GM18519 (cell line): ENCODE data around the gene LRRC8D.

ENCODE experiments used
- ATAC-seq: cut with Tn5 transposase; IDR thresholded peaks from one replicate; pipeline ENCODE4 v1.9.1; 2021; ENCODE audit warnings: mild to moderate bottlenecking, moderate library complexity; ENCODE audit not compliant: unreplicated experiment, low FRiP score

Gene LRRC8D

DNA sequence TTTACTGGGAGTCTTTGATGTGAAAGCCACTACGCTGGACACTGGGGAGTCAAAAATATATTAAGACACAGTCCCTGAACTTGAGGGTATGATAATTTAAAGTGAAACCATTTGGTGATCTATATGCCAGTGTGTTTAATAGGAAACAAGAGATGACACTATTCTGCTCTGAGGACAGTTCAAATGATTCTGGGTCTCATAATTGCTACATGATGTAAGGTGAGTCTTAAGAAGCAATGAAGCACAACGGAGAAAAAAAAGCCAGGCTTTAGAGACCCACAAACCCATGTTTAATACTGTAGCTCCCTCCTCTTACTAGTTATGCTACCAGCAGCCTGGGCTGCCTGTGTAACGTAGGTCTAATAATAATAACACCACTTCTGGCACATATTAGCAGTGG, 14.2 kb upstream of the LRRC8D start:
- no peak for ATAC-seq

DNA sequence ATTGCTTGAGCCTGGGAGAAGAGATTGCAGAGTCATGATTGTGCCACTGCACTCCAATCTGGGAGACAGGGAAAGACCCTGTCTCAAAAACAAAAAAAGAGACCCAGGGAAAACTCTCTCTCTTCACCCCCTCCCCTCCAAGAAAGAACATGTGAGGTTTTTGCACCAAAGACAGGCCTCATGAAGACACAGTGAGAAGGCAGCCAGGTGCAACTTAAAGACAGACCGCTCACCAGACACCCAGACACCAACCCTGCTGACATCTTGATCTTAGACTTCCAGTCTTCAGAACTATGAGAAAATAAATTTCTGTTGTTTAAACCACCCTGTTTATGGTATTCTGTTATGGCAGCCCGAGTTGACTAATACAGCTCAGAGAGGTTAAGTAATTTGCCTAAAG, 13.3 kb upstream of the LRRC8D start:
- no peak for ATAC-seq

DNA sequence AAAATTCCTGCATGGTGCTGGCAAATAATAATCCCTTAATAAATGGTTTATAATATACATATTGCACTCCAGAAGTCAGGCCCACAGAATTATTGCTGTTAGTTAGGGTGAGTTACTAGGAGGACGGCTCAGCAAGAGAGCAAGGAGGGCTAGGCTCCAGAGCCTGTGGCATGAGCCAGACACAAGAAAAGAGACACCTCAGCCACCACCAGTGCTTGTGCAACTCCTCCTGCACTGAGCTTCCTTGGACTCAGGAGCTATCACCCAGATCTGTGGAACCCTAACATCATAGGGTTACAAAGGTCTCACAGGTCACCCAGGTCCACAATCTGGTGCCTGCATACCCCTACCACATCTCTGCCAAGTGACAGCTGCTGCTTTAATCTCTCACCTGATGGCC, 12.8 kb upstream of the LRRC8D start:
- no peak for ATAC-seq

DNA sequence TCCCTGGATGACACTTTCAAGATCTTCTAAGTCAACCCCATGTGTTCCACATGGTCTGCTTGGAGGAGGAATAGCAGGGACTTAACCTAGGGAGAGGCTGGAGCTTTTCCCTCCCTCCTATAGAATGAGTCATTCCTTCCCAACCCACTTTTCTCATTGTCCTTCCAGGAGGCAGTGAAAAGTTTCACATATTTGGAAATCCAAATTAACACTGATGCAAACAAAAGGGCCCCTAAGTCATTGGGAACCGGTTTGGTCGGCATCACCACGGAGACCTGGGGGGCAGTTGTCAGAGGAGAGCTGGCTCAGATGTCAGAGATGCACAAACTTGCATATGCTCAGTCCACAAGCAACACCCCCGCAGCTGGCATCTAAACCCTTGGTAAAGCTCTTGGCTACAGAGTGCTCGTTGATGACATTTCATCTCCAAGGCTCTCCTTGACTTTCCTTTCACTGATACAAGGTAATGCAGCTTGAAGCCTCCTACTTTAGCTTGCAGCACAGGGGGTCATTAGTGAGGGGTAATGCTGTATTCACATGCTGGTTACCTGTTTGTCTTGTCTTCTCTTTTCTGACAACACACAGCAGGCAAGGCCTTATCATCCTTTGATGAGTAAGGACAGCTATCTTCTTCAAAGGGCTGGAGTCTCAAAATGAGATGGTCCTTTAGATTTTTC, 12.3 kb upstream of the LRRC8D start:
- no peak for ATAC-seq

DNA sequence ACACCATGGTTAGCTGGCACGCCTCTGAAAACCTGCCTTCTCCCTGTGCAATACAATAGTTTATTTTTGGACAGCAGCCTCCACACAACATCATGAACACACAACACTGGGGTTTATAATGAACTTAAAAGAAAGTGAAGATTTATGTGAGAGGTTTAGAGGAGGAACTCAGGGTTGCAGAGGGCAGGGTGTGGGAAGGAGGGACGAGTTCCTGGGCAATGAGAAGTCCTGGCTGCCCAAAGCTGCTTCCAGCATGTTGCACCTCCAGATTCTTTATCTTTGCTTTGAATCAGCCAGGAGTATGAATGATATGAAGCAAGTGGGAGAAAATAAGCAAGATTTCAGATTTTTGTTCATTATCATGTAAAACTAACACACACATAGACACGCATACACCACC, 11.3 kb upstream of the LRRC8D start:
- ATAC-seq: no peak

DNA sequence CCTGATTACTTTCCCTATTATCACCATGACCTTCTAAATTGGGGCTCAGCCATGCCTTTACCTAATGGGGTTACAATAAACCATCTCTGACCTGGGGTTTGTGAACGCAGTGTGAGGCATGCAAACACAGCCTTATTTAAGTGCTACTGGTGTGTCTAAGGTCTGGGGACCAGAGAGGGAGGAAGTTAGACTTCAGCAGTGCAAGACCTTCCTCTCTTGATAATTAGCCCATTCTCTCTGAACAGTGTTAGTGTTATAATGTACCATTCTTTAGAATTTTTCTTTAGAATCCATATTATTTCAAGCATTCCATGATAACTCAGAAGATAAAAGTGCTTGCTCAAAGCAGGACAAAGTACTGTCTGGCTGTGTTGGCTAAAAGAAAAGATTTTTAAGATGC, 10.5 kb upstream of the LRRC8D start:
- ATAC-seq: no peak

DNA sequence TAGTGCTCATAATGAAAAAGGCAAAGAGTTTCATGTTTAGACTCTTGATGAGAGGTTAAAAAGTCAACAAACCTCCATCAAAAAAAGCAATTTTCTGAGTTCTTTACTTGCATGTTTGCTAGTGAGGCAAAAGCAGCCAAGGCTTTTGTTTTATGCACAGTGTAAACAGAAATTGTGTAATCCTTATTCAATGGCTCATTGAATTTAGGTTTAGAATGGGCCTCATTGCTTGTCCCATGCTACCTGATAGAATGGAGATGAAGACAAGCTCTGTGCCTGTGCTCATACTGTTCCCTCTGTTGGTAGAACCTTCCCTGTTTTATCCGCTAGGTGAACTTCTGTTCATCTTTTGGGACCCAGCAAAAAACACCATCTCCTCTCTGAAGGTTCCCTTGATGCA, 10.0 kb upstream of the LRRC8D start:
- no peak for ATAC-seq

DNA sequence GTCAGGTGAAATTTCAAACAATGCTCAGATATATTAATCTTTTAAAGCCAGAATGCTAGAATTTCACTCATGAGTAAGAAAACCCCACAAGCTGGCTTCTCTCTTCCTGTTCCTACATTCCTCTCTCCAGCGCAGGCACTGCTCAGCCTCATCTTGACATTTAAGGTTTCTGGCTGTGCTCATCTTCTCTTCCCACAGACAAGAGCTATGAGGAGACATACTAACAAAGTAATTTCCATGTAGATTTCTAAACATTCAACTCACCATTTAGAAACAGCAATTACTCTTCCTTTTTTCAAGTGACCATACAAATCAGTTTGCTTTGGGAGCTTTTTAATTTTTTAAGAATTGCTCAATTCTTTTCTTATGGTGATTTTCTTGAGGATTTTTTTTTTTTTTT, 7.8 kb upstream of the LRRC8D start:
- ATAC-seq: no peak

DNA sequence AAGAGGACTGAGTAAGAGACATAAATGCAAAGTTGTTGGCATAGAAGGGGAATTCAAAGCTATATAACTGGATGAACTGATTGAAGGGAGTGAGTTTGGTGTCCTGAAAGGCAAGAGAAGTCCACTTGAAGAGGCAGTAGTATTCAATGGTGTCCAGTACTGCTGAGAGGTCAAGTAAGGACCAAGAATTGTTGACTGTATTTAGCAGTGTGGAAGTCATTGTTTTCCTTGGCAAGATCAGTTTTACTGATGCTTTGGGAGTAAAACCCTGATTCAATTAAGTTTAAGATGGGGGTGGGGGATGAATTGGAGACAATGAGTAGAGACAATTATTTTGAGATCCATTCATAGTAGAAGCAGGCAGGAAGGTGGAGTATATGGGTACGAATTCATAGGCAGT, 5.8 kb upstream of the LRRC8D start:
- no peak for ATAC-seq

DNA sequence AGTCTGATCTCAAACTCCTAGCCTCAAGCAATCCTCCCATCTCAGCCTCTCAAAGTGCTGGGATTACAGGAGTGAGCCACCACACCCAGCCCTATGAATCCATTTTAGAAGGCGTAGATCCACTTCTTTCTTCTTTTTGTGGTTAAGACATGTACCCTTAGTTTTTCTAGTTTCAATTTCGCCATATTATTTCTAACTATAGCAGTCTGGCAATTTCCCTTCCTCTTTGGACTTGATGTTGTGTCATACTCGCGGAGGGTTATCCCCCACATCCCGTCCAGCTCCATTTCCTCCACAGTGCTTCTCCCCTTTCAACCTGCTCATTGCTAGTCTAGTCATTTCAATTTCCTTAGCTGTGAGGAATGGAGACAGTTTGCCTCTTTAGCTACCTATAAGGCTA, 5.2 kb upstream of the LRRC8D start:
- ATAC-seq: peak; percentile 47

DNA sequence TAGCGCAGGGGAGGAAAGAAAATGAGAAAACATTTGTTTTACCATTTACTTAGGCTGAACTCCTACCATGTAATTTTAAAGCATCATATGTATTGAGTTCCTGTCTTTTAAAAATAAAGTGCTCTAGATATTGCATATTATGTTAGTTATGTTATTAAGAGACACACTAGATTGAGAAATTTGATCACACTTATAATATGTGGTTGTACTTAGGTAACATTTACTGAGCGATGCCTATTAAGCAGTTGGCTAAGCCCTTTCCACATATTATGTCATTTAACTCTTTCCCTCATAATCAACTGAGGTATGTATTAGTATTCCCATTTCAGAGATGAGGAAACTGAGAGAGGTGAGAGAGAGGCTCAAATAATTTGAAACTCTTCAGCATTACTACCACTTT, 4.5 kb upstream of the LRRC8D start:
- ATAC-seq: no peak

DNA sequence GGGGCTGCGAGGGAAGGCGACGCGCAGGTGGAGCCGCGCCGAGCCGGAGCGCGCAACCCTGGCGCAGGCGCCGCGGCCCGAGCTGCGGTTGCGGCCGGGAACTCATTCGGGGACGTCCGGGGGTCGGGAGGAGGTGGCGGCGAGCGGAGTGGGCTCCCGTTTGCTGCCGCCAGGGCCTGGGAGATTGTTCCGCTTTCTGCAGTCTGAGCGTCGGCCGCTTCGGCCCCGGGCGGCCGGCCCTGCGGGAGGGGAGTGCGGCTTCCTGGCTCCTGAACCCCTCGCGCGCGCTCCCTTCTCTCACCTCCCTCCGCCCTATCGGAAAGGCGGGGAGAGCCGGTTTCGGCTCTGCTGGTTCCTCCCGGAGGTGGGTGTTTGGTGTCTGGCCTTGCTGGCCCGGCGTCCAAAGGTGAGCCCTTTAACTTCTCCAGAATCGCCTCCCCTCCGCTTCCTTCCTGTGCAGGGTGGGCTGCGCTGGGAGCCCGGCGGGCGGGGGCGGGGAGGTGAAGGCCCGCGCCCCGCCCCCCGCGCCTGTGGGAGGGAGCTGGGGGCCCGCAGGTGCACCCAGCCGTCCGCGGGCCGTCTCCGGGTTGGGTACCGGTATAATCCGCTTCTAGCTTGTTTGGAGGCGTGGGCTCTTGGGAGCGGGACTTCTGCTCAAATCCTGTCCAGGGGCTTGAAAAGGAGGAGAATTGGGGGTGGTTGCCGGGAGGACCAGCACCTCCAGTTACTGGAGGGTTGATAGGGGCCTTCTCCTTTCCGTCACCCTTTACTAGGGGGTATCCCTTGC, 683 bp downstream of the LRRC8D start:
- peak; percentile 38 for ATAC-seq

DNA sequence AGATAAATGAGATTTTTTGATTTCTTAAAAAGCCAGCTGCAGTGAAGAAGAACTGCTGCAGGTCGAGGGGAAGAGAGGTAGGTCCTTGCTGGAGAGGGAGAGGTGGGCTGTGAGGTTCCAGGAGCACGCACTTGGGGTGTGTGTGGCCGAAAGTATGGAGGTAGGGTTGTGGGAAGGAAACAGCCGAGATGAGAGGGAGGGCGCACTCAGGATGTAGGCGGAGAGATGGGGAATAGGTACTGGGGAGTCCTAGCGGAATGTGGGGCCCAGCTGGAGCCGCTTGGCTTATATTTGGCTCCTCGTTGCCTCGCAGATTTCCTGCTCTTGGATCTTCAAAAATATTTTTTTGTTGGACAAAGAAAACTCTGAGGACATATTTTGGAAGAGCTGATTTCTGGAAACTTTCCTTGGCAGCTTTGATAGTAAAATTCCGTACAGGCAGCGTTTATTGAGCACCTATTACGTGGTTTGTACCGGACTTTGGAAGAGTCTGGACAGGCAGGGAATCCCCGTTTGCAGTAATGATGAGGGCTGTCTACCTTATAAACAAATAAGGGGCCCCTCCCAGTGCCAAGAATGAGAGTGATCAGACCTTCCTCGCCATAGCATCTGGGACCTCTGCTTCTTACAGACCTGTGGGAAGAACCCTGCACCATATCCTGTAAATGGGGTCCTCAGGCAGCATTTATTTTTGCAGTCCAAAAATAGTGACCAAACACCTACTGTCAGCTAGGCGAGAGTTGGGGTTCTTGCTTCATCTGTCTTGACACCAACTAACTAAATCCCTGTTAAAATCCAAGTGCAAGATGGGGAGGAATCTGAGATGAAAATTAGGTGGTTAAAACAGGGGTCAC, 1.5 kb downstream of the LRRC8D start:
- ATAC-seq: no peak

DNA sequence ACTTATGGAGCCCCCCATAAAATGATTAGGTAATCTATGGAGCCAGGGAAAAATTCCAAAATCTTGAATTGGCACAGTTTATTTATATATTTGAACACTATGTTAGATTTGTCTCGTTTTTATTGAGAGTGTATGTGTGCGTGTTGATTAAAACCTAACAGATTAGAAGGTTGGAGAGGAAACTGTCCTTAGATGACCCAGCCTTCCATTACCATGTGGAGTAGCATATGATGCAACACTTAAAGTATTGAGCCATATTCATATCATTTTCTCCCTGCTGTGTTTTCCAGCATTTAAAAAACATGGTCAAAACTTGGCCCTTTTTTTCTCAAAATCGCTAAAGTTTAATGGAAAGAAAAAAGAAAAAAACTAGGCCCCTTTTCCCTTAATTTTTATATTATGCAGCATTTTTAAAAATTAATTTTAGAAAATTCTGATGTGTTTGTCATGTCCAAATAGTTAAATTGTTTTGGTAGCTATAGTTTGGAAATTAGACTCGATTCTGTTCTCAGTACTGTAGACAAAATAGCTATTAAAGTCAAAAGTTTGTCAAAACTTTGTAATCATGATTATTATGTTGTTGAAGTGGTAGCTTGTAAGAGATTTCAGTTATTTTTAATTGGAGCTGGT, 2.3 kb downstream of the LRRC8D start:
- ATAC-seq: no peak

DNA sequence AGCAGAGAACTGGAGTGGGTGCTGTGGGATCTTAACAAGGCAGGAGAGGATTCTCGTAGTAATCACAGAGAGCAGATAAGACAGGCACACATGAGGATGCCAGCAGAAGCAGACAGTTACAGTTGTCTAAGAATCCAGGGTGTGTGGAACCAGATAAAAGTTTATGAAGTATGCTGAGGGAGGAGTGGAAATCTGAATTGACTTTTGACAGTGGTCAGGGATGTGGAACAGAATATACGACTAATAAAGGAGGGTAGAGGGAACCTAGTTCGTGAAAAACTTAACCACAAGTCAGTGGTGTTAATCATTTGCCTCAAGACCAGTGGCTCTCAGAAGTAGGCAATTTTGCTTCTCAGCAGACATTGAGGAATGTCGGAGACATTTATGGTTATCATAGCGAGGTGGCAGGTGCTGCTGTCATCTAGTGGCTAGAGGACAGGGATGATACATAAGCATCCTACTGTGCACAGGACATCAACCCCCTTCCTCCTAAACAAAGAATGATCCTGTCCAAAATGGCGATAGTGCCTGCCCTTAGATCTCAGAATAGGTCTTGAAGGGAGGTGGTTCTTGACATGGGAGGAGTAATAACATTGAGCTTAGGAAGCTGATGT, 3.0 kb downstream of the LRRC8D start:
- ATAC-seq: no peak

DNA sequence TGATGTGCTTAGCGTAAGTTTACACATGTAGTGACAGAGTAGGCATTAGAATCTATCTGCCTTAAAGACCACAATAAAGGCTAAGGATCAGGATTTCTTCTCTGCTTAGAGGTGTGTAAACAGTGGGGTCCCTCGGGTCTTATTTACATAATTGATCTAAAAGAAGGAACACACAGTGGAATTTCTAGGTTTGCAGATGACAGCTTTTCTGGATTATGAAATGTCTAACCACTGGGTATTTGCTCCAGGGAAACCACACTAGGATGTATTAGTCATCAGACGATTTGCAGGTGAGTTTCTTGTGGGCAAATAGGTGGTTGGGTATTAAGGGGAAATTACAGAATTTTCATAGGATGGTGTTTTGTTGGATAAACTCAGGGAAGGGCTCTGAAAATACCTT, 5.8 kb downstream of the LRRC8D start:
- no peak for ATAC-seq

DNA sequence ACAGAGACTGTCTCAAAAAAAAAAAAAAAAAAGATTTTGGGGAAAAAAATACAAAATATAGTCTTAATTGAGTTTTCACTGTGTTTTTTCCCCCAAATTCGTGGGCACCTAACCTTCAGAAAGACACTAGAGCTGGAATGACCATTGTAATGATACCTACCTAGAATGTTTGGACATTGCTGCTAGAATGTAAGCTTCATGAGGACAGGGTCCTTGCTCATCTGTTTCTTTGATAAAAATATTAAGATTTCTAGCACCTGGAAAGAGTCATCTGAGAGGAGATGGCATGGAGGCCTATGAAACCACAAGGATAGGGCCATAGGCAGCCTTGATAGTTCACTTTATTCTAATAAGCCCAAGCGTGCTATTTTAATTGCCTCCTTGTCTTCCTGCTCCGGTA, 6.5 kb downstream of the LRRC8D start:
- ATAC-seq: no peak

DNA sequence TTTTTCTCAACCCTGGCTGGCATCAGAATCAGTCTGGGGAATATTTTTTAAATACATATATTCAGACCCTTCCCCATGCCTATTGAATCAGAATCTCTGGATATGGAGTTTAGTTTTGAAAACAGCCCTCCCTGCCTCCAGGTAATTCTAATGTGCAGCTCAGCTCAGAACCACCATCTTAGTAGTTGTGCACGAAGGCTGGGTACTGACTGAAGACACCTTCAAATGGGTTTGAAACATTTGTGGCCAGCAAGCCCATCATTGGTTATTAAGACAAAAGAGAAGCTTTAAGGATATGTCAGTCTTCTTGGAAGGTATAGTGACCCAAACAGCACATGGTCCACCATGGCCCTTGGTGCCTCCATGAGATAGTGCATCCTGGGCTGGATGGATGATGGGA, 7.1 kb downstream of the LRRC8D start:
- no peak for ATAC-seq

DNA sequence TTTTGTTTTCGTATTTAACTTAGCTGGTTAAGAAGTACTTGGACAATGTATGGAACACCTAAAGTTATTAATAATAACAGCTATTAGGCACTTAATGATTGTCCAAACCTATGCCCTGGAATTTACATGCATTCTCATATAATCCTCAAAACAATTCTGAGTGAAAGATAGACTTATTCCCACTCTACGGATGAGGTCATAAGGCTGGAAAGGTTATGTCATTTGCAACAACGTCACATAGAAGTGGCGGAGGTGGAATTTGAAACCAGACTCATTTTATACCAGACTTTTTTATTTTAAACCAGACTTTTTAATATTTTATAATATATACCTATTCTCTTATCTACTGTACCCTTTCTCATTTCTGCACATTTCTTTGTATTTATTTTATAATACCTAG, 8.4 kb downstream of the LRRC8D start:
- no peak for ATAC-seq

DNA sequence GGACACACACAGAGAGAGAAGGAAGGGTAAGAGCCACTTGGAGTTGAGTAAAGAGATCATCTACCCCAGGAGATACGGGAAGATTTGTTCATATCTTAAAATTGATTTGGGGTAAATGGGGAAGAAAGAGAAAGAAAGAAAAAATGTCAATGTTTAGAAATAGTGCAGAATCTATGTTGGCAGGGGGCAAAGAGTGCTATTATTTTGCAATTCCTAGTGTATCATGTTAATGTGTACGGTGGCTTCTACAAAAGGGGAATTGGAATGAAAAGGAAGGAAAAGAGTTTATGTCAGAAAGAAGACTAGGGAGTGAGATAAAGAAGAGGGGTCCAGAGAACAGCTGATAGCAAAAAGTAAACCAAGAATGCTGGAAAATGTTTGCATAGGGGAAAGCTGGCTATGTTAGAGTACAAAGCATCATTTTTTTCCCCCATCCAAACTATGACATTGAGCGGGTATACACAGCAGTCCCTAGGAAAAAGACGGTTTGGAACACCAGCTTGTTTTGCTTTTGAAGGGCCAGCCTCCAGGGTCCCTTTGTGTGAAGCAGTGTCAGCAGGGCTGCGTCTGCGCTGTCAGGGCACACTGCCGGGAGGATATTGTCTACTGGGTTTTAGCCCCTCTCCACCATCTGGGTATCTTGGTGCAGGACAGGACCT, 10.8 kb downstream of the LRRC8D start:
- ATAC-seq: no peak
